ENCODE measurements around the gene CASK.

CASK gene

GRCh38 chrX:41906515-41907187, 16.7 kb downstream of the CASK start:
- no peak for DNase-seq

DNA sequence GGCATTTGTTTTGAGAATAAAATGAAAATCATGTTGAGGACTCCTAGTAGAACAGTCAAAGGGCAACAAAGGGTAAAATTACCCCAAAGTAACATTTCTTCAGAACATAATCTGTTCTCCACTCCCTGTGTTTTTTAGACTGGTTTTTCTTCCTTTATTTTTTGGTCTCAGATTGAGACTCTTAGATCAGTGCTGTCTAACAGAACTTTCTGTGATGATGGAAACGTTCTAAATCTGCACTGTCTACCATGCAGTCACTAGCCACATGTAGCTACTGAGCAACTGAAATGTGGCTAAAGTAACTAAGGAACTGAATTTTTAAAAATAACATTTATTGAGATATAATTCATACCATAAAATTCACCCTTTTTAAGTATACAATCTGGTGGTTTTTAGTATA, 19.8 kb downstream of the CASK start:
- no peak for DNase-seq

DNA sequence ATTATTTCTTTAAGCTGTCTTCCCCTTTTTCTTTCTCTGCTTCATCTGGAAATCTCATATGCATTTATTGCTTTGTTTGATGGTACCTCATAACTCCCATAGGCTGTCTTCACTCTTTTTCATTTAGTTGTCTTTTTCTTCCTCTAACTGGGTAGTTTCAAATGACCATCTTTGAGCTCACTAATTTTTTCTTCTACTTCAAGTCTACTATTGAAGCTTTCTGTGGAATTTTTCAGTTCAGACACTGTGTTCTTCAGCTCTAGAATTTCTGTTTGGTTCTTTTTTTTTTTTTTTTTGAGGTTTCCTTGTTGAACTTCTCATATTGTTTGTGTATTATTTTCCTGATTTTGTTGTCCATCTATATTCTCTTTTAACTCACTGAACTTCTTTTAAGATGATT, 23.0 kb downstream of the CASK start:
- DNase-seq: no peak

DNA sequence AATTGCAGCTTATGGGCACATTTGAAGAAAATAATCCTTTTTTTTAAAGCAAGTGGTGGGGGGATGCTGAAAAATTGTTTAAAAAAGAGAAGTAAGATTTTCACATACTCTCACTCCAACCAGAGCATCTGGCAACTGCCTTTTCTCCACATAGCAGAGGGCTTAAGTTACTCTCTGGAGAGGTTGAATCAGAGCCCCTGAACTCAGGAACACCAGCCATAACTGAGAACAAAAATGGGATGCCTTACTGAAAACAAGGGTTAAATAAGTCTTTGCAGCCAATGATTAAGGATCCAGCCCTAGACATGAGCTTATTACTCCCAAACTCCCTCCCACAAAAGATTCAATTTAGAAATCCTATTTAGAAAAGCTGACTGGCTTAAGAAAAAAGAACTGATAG, 27.5 kb downstream of the CASK start:
- no peak for DNase-seq

GRCh38 chrX:41890026-41890423, 33.3 kb downstream of the CASK start:
- no peak for DNase-seq

- no peak for DNase-seq
These were observed 33.9 kb downstream of the CASK start for GRCh38 chrX:41889317-41890025.

GRCh38 chrX:41887691-41888090, 35.7 kb downstream of the CASK start:
- no peak for DNase-seq

GRCh38 chrX:41885724-41886123, 37.6 kb downstream of the CASK start:
- DNase-seq: no peak

GRCh38 chrX:41881166-41881565, 42.2 kb downstream of the CASK start:
- DNase-seq: no peak

GRCh38 chrX:41877167-41877566, 46.2 kb downstream of the CASK start:
- no peak for DNase-seq

- DNase-seq: no peak
These were observed 48.2 kb downstream of the CASK start for GRCh38 chrX:41875142-41875541.

- no peak for DNase-seq
These were observed 52.6 kb downstream of the CASK start for GRCh38 chrX:41870719-41871151.

DNA sequence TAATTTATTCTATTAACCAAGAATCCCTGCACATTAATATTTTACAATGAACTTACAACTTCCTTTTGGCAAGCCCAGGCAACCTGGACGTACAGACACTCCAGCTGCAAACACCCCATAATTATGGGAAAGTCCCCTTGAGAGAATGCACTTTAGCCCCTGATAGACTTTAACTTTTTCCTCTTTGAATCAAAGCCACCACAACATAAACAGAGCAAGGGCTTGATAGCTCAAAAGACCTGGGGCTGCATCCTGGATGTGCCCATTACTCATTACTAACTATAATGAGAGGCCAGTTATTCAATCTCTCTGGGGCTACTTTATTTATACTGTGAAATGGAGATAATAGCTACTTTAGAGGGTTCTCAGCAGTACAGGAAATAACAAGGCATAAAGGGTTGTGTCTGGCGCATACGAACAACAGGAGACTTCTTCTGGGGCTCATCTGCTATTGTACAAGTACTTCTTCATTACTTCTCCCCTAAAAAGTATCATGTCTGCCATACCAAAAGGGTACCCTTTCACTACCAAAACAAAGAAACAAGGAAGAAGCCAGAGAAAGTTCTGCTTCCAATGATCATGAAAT, 54.9 kb downstream of the CASK start:
- DNase-seq: no peak

DNA sequence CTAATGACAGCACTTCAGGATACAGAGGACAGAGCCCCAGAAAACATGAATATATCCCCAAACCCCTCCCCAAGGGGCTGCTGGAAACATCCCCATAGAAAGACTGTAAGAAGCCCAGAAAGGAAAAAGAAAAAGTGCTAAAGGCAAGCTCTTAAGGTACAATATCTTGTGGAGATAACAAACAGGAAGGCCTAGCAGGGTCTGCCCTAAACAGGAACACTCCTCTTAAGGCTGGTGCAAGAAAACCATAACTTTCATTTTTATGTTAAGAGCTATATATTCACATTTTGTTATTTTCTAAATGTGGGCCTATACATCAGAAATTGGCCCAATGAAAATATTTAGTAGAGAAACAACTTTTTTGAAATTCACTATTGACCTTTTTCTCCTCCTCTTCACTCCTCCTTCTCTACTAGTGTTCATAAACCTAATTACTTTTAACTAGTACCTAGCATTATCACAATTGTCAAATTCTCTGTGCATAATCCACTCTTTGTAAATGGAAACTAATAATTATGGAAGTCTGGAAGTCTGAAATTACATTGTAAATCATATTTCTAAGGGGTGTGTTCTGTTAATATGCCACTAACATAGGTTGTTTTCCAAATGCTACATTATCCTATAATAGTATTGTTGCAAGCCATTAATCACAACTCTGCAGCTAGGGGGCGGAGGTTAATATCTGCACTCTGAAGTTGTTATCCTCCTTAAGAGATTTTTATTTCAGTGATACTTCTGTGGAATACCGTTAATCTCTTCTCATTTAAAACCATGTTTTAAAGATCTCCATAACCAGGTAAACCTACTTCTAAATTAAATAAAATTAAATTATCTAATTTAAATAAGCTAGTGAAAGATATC, 59.8 kb downstream of the CASK start:
- DNase-seq: no peak

DNA sequence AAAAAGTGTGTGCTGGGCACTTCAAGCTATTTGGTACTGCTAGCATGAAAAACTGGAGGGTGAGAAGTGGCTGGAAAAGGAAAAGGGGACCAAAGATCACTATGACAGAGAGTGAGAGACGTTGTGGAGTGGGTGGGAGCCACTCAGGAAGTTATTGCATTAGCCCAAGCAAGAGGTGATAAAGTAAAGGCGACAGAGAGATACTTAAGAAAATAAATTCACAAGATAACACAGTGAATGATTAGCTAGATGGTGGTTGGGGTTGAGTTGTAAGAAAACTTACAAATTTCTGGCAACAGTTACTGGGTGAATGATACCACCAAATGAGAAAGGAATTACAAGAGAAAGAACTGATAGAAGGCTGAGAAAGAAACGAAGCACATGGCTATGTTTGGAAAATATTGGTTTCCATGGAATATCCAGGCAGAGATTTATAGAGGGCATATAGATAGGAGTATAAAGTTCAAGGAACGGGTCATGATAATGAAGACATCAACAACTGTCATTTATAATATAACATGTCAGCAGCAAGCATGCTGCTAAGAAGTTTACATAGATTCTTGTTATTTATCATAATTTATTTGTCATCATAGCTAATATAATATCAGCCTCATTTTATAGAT, 60.7 kb downstream of the CASK start:
- no peak for DNase-seq

- peak; percentile 17 for DNase-seq
These were observed 65.1 kb downstream of the CASK start for GRCh38 chrX:41858161-41858775.

DNA sequence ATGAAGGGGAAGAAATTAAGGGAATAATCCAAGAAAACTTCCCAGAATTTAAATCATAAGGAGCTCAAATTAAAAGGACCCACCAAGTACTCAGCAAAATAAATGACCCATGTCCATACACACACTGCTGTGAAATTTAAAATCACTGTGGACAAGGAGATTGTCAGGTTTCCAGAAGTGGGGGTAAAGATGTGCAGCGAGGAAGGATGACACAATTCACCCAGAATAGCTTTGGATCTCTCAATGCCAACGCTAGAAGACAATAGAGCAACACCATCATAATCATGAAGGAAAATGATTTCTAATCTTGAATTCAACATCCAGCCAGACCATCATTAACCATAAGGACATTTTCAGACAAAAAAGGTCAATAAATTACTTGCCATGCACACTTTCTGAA, 65.7 kb downstream of the CASK start:
- no peak for DNase-seq

- no peak for DNase-seq
These were observed 76.6 kb downstream of the CASK start for GRCh38 chrX:41846714-41847113.

DNA sequence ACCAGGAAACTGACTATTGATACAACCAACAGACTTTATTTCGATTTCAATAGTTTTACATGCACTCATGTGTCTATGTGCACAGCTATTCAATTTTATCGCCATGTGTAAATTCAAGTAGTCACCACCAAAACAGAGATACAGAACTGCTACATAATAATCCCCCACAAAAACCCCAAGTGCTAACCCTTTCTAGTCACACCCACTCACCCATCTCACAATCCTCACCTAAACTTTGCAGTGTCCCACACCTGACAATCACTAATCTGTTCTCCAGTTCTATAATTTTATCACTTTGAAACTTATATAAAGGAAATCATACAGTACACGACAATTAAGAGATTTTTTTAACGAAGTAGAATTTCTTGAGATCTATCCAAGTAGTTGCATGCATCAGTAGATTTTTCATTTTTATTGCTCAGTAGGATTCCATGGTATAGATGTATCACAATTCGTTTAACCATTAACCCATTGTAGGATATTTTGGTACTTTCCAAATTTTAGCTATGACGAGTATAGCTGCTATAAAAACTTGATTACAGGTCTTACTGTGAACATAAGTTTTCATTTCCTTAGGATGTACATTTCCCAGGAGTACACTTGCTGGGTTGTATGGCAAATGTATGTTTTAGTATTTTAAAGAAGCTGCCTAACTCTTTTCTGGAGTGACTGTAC, 85.9 kb downstream of the CASK start:
- no peak for DNase-seq

GRCh38 chrX:41828826-41829225, 94.5 kb downstream of the CASK start:
- no peak for DNase-seq

- DNase-seq: no peak
These were observed 95.5 kb downstream of the CASK start for GRCh38 chrX:41827886-41828285.

- DNase-seq: no peak
These were observed 97.6 kb downstream of the CASK start for GRCh38 chrX:41825796-41826195.

Data from left hindlimb (tissue), 1 donor.